Measurements from ENCODE around the gene TM6SF1. TPM values are rescaled to one million over a fixed set of nuclear protein-coding genes. Genes with fewer than 3 reads are reported as not detected.

The TM6SF1 gene
- total RNA-seq, 1 donor from 2014 or later = 20.1 TPM

DNA sequence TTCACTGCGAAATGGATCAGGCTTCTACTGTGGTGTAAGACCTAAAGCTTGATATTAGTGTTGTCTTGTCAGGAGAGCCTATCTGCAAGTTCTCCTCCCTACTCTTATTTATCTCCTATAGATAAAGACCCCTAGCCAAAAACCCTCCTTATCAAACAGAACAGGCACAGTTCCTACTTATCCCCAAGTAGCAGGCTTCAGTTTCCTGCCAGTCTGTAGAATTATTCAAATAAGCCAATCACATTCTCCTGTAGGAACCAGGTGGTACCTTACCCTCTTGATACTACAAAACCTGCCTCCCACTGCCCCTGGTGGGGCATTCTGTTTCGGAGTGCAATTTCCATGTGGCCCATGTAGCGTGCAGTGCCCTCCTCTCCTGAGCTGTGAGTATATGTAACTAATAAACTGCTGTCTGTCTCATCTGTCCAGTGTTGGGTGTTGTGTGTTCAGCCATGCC is 71.5 kb downstream of the TM6SF1 start:
- no peak for DNase-seq

DNA sequence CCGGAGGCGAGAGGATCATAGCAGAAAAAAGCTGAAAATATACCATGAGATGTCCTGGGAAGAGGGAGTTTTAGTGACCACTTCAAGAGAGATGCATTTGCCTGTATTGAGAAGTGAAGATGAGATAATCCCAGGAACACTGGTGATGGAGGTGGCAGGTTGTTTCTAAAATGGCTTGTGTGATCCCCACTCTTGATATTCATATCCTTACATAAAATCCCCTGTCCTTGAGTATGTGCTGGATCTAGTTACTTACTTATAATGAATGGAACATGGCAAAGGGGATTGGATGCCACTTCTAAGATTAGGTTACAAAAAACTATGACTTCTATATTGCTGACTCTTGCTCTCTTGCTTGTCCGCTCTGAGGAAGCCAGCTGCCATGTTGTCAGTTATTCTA is 78.1 kb downstream of the TM6SF1 start:
- no peak for DNase-seq

Small RNAs within 50 kb of the gene (small RNA-seq; reads per million reads assigned to genes)
- gene MIR4515 = not detected

Other genes with a start within 250 kb of the TM6SF1 start
- 76.7 TPM for gene HOMER2, start 154.9 kb upstream of the TM6SF1 start, total RNA-seq
- gene RAMAC, start 121.4 kb upstream of the TM6SF1 start, total RNA-seq = 41.5 TPM
- gene C15orf40, start 96.0 kb upstream of the TM6SF1 start, total RNA-seq = 18.6 TPM
- gene BTBD1, start 40.4 kb upstream of the TM6SF1 start, total RNA-seq = 150 TPM
- 149 TPM for gene HDGFL3, start 100.2 kb downstream of the TM6SF1 start, total RNA-seq
- gene BNC1, start 177.0 kb downstream of the TM6SF1 start, total RNA-seq = 0.16 TPM